NCI-H2196 (cell line): Measurements from ENCODE around the gene ANKS6.

Experiments used
- DNase-seq: peaks from one replicate; lab custom pipeline; 2025; ENCODE audit not compliant: unreplicated experiment; lab: John Stamatoyannopoulos, UW

ANKS6 gene

DNA sequence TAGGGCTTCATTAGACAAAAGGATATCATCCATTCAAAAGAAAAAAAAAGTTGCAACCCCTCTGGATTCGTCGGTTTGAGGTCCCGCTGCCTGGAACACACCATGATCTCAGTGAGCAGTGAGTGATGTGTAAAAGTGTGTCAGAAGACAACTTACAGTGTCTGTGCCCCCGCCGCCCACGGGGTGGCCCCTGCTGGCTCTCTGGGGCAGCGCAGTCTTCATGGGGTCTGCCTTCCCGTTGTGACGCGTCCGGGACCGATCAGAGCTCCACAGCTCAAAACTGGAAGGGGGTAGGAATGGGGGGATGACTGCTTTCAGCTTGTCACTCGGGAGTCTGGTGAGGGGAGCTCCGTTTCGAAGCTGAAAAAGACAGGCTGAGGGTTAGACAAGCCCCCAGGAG lies 22.6 kb downstream of the ANKS6 start:
- DNase-seq: no peak

DNA sequence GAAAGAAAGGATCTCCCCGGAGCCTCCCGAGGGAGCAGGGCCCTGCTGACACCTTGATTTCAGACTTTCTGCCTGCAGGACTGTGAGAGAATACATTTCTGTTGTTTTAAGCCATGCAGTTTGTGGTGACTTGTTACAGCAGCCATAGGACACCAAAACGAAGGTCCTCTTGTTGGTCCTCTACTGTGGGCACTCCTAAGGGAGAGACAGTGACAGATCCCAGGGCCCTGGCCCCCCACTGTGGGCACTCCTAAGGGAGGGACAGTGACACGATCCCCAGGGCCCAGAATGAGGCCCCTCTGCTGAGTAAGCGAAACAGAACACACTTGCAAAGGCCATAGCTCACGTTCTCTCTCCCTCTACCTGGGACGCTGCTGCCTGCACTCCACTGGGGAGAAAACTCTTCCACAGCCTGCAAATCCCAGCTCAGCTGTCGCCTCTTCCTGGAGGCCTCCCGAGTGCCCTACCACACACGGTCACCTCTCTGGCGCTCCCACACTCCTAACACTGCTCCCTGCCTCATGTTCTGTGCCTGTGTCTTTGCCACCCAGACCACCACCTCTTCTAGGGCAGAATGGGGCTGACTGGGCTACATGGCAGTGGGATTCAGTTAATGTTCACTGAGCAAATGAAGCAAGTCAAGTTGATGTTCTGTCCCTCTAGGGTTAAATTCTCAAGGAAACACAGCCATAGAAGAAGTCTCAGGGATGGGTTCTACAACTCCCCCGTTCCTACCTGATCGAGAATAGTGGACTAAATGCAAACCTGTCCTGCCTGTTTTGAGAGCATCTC lies 23.8 kb downstream of the ANKS6 start:
- DNase-seq: no peak

DNA sequence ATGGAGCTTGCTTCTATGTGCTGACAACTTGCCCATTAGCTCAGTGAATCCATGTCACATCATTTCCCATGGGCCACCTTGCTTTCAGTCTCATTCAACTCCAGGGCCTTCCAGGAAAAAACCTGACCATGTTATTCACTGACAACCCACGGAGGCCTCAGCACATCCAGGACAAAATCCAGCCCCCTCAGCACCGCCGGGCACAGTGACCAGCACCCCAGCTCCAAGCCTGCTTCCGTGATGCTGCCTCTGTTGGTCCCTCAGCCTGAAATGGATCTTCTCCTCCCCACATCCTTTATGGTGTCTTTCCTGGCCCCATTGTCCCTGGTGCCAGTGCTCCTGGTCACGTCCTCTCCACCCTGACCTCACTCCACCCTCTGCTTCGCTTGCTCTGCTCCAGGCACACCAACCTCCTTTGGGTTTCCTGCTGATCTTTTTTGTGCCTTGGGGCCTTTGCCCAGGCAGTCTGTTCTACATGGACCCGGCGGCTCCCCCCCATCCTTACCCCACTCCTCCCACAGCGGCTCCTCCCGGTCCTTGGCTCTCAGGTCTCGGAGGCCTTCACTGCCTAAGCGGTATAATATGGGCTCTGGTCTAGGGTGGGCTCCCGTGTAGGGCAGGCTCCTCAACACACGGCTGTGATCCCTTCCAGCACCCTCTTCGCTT lies 25.0 kb downstream of the ANKS6 start:
- no peak for DNase-seq

DNA sequence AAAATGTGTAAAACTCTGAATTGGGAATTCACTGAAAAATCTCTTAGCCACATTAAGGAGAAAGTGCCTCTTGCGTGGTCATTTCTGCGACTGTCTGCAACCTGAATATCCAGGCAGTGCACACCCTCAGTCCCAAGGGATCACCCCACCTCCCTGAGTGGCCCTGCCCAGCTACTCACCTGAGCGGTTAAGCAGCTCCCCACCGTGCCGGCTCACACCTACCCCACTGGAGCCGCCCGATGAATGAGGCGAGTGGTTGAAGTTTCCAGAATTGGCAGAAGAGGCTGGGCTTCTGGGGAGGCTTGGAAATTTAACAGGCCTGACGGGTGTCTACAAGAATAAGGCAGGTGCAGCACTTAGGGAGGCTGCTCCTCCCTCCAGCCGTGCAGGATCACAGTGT lies 25.6 kb downstream of the ANKS6 start:
- DNase-seq: no peak

DNA sequence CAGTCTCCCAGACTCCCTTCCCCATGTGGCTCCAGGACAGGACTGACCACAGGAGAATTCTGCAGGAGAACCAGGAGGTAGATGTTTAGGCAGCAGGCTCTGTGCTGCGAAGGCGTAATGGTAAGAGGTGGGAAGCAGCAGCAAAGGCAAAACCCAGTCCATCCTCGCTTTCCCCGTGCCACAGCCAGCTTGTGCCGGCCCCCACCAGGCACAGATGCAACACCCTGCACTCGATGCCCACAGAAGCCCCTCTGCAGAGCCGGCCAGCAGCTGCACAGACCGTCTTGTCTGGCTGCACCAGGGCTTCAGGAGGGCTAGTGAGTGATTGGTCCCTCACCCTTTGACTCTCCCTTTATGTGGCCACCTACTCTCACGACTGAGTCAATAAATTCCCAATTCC lies 28.0 kb downstream of the ANKS6 start:
- DNase-seq: no peak

DNA sequence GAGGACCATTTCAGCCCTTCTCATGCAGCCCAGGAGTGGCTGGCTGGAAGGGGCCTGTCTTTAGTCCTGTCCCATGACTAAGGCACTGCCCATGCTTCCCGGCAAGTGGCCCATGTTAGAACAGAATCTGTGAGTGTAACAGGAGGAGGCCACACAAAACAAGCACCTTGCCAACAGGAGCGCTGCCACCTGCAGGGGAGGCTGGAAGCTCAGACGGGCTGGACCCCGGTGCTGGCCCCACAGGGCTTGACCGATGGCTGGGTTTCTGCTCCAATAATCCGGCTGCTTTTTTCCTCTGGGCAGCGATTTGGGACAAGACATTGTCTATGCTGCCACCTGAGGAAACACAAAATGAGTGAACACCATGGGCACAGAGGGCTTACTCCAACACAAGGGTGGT lies 28.4 kb downstream of the ANKS6 start:
- no peak for DNase-seq

DNA sequence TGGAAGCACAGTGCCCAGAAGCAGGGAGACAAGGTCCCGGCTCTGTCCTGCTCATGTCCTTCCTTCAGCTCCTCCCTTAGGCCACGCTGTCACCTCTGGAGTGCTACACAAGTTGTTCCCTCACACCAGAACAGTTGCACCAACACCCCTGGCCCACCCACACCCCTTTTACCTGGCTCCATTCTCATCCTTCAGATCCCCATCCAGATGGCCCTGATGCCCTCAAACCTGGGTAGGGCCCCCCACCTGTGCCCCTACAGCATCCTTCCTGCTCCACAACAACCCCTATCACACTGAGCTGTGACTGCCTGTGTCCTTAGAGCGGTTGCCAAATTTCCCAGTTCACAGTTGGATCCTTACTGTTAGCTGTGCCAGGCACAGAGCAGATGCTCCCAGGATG lies 29.2 kb downstream of the ANKS6 start:
- DNase-seq: no peak

DNA sequence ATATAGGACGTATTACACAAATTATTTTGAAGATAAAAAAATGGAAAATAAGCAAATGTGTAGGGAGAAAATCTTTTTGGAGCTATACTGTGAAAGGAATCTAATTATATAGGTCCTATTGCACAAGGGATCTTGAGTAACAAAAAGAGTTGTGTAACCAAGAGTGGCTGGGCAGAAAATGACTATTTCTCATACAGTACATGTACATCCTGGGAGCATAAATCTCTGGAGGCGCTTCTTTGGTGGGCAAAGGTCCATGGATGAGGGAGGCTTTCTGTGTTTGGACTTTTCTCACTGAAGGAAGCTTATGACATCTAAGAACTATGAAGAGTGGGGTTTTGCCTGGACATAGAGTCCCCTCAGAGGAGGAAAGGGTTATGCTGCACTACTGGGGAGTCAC lies 29.8 kb downstream of the ANKS6 start:
- DNase-seq: no peak

DNA sequence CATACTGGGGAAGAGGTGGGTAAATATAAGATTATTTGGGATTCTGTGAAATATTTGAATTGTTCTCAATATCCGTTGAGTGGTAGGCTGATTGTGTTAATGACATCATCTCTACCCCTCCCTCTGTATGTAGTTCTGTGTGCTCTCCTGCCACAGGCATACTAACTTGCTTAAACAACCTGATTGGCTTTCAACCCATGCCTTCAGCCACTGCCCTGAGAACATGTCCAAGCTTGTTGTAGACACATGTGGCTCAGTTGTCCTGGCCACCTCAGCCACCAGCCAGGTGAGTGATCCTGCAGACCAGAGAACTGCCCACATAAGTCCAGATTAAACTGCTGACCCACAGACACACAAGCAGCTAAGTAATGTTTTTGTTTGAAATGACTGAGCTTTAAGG lies 31.1 kb downstream of the ANKS6 start:
- no peak for DNase-seq

DNA sequence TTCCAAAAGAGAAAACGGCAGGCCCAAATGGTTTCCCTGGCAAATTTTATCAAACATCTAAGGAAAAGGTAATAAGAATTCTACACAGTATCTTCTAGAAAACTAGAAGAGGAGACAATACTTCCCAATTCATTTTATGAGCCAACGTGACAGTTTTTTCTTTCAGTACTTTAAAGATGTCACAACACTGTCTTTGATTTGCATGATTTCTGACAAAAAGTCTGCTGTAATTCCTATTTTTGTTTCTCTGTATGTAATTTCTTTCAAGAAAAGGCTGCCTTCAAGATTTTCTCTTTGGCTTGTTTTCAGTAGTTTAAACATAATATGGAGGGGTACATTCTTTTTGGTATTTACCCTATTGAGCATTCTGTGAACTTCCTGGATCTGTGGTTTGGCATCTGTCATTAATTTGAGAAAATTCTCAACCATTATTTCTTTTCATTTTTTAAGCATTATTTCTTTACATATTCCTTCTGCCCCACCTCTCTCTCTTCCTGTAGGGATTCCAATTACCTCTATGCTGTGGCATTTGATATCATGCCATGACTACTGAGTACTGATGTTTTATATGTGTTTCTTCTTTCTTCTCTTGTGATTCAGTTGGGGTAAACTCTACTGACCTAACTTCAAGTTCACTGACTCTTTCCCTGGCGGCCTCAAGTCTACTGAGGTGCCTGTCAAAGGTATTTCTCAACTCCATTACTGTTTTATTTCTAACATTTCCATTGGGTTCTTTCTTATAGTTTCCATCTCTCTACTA lies 32.2 kb downstream of the ANKS6 start:
- DNase-seq: no peak

DNA sequence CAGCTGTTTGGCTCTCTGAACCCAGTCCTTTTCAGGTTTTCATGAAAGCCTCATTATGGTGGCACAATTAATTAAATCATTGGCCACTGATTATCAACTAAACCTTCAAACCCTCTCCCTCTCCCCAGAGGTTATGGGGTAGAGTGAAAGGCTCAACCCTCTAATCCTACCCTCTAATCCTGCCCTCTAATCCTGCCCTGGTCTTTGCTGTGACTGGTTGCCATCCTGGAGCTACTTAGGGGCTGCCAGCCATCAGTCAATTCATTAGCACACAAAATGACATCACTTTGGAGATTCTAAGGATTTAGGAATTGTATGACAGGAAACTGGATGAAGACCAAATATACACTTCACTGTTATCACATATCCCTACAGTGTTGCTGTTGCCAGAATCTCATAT lies 36.1 kb downstream of the ANKS6 start:
- no peak for DNase-seq

DNA sequence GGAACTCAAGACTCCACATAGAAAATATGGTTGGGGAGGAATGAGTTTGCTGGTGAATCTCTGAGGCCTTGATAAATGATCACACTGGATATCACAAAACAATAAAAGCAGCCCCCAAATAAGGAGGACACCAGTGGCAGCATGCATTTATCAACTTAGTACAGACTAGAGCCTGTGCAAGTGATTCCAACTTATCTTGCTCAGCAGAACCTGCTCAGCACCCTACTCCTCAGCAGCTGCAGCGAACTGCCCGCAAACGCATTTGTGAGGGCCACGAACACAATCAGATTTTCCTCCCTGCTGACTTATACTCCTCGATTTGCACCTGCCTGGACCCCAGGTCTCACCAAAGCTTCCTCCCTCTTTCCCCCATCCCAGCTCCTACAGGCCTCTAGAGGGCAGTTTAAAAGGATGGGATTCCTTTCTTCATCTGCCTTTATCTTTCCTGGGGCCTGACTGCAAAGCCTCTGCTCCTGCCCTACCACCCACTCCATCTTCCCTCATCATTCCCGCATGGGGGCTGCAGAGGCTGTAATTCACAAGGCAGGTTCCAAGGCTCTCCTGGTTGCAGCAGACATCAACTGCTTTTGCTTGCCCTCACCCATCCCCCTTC lies 41.2 kb downstream of the ANKS6 start:
- DNase-seq: no peak

DNA sequence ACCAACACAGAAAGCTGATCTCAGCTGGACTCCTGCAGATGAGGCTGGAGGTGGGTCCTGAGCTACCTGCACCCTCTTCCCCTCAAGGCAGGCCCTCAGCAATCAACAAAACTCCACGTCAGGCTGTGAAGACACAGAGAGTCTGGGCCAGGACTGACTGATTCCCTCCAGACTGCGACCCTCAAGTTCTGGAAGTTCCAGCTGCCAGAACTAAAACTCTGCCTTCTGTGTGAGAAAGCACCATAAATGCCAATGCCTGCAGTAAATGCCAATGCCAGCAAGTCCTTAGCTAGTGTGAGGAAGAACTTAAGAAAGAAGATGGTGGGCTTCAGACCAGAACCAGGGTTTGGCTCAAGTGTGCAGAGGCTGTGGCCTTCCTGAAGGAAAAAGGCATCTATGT lies 45.1 kb downstream of the ANKS6 start:
- no peak for DNase-seq

DNA sequence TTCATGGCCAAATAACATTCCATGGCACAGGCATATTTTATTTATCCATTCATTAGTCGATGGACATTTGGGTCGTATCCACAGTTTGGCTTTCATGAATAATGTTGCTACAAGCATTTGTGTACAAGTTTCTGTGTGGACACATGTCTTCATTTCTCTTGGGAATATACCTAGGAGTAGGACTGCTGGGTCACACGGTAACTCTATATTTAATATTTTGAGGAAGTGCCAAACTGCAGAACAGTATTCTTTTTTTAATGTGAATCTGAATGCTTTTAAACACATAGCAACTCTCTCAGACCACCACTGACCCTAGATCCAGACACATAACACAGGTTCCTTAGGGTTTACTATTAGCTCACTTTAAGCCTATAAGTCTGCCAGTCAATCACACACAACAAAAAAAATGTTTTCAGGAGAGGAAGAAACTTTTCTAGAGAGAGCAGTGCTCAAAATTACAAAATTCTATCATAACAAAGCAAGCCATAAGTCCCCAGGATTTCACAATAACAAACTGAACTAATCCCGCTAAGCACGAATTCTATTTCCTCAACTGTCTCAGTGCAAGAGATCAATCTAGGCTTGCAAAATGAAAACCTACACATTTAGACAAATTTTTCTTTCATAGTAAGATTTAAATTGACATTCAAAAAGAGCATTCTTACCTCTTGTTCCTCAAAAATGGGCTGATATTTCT lies 45.8 kb downstream of the ANKS6 start:
- DNase-seq: no peak

DNA sequence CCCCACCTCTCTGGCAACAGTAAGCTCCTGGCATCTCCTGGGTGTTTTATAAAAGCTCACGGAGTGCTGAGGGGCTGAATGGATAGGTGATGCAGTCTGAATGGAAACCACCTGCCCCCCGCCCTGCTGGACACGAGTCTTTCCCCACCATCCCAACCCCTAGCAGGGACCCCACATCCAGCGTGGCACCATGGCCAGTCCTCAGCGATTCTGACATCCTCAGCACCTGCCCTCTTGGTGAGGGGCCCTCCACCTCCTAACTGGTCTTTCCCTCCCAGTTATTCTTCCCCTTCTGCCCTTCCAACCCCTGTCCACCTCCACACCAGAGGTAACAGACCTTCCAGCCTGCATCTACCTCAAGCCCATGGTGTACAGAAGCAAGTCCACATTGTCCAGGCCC lies 48.9 kb downstream of the ANKS6 start:
- no peak for DNase-seq

DNA sequence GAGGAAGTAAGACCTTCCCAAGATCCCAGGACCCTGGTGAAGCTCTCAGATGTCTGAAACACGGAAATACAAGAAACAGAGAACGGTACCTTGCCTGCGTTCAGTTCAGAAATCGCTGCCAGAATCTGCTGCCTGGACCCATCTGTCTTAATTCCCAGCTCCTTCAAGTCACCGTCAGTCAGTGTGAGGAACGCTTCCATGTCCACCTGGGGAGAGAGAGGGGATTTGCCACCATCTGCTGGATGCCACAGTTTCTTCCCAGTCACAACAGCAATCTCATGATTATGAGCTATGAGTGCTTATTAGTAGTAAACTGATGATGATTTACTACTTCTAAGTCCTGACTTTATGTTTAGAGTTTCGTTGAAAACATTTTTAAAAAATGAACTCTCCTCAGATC lies 50.9 kb downstream of the ANKS6 start:
- DNase-seq: no peak

DNA sequence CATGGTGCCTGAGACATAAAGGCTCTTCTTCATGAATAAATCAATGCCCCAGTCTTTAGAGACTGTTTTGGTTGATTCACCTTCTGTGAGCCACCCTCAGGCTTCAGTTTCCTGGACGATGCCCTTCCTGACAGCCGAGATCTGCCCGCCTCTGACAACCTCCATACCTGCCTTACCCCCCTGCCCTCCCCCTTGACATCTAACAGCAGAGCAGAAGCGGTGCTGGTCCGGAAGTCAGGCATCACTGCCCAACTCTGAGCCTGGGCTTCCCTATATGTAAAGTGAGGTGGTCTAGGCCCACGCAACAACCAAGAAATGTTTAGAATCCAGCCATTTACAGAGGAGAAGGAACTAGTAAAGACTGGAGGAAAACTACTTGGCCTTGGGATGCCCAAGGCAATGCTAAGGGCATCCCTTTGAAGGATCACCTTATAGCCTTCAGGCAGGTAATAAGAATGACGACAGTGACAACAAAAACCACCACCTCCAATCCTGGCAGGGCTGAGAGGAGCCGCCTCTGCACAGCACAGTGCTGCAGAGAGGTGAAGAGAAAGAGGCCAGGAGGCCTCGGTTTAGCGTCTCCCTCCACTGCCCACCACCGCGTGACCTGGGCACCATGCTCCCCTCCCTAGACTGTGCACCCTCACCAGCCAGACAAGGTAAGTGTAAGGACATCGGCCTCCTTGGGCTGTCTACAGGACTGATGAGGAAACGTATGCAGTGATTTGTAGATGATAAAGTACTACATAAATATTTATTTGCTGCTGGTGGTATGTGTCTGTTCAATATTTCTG lies 52.3 kb downstream of the ANKS6 start:
- DNase-seq: no peak

DNA sequence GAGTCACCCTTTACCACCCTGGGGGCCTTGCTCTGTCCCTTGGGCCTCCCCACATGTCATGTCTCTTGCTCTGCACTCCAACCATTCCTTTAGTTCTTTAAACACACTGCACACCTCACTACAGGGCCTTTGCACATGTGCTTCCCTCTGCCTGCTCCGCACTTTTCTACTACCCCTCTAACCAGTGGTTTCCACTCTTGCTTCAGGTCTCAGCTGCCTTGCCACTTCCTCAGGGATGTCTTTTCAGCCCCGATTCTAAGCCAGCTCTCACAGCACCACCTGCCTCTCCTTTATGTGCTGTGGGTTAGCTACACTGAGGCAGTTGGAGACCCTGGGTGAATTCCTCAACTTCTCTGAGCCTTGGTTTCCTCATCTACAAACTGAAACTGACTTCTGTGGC lies 53.0 kb downstream of the ANKS6 start:
- DNase-seq: no peak

DNA sequence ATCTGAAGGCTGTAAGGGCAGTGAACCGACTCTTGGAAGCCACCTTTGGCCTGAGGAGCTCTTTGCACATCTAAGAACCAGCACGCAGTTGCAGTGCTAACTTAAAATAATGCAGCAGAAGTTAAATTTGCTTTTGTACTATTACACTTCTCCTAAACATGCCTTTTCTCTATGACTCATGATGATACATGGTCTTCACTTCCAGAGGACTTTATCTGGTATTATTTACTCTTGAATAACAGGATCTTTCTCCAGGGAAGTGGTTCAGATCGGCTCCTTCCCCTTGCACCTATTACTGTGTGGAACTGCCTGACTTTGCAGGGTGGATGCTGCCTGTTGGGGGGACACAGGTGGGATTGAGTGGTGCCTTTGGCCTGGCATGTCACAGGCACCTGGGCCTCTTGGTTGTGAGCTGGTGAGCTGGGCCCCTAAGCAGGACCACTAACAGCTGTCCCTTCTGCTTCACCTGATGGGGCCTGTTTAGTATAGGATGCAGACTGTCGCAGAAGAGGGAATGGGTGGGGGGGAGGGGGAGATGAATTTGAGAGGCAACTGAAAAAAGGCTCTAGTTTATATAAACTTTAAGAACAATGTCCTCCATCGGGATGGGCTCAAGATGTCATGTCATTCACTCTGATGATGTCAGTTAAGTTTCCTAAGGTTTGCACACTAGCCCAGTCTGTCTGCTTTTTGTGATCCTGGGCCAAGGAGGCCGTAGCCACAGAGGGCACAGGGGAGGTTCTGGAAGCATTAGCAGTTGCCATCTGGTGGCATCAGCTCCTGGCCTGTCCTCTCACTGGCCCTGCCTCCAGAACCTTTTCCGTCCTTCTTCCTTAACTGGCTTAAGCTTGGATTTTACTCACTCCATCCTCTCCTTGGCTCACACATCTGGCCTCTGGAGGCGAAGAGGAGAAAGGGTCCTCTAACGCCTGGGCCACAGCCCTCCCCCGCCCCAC lies 53.8 kb downstream of the ANKS6 start:
- DNase-seq: no peak
